Measurements from ENCODE around the gene CAND2.
"Not testable (repeated sequence)": the region's sequence is repeated elsewhere in the genome, so short reads cannot be mapped to it uniquely, and the experiment has no call there.

The CAND2 gene

GRCh38 chr3:12862387-12862786, 65.9 kb downstream of the CAND2 start:
- DNase-seq (ENCODE audit: low read depth) = no peak

- DNase-seq (ENCODE audit: low read depth) = no peak
Measured at GRCh38 chr3:12865271-12865670, 68.8 kb downstream of the CAND2 start.

- DNase-seq (ENCODE audit: low read depth) = no peak
Measured at GRCh38 chr3:12866836-12867235, 70.4 kb downstream of the CAND2 start.

GRCh38 chr3:12868039-12869034, 71.9 kb downstream of the CAND2 start:
- peak; percentile 17 for DNase-seq (ENCODE audit: low read depth)

- DNase-seq (ENCODE audit: low read depth) = no peak
Measured at GRCh38 chr3:12869035-12869621, 72.6 kb downstream of the CAND2 start.

- no peak for DNase-seq (ENCODE audit: low read depth)
Measured at GRCh38 chr3:12870942-12871341, 74.5 kb downstream of the CAND2 start.

GRCh38 chr3:12871404-12871983, 75.0 kb downstream of the CAND2 start:
- DNase-seq (ENCODE audit: low read depth) = no peak

- no peak for DNase-seq (ENCODE audit: low read depth)
Measured at GRCh38 chr3:12875857-12876836, 79.7 kb downstream of the CAND2 start.

- no peak for DNase-seq (ENCODE audit: low read depth)
Measured at GRCh38 chr3:12877040-12877439, 80.6 kb downstream of the CAND2 start.

GRCh38 chr3:12878141-12878574, 81.7 kb downstream of the CAND2 start:
- DNase-seq (ENCODE audit: low read depth) = no peak

GRCh38 chr3:12878758-12879157, 82.3 kb downstream of the CAND2 start:
- not testable (repeated sequence) for DNase-seq (ENCODE audit: low read depth)

GRCh38 chr3:12879191-12879815, 82.8 kb downstream of the CAND2 start:
- DNase-seq (ENCODE audit: low read depth) = no peak

- not testable (repeated sequence) for DNase-seq (ENCODE audit: low read depth)
Measured at GRCh38 chr3:12881858-12882257, 85.4 kb downstream of the CAND2 start.

- DNase-seq (ENCODE audit: low read depth) = no peak
Measured at GRCh38 chr3:12882336-12883310, 86.1 kb downstream of the CAND2 start.

- no peak for DNase-seq (ENCODE audit: low read depth)
Measured at GRCh38 chr3:12884186-12884680, 87.8 kb downstream of the CAND2 start.

Data from stimulated activated CD8-positive, alpha-beta memory T cell treated with anti-CD3 and anti-CD28 coated beads, Interleukin-7, amount 100 ng/mL, for 24 hours (primary cell).